A549 (cell line): ENCODE results near the gene TXNL4B.

Source experiments
- CEBPB ChIP-seq, 2 experiments: fragments of >200 bp in 1 of 2; sonication (Bioruptor Twin) in 1 of 2; formaldehyde crosslinking in 1 of 2; IDR thresholded peaks; 2 replicates each; pipeline ENCODE4 v1.6.1; 2012 to 2016
- CHD4 ChIP-seq: fragments of 200-600 bp; sonication (generic); IDR thresholded peaks from 2 replicates; pipeline ENCODE4 v1.6.1; 2016; ENCODE audit warnings: antibody characterized with exemption, mild to moderate bottlenecking, borderline replicate concordance
- POLR2A ChIP-seq: IDR thresholded peaks from 2 replicates; pipeline ENCODE4 v1.6.1; 2012; ENCODE audit warnings: mild to moderate bottlenecking, low read length
- RAD21 ChIP-seq, 2 experiments: fragments of >200 bp in 1 of 2; sonication (Bioruptor Twin) in 1 of 2; formaldehyde crosslinking in 1 of 2; IDR thresholded peaks in 1 of 2; conservative IDR thresholded peaks in 1 of 2; 2 replicates in 1 of 2; 3 replicates in 1 of 2; pipeline ENCODE4 v1.6.1; 2012 to 2018; ENCODE audit warnings: inconsistent platforms in 1 of 2
- RNF2 ChIP-seq: fragments of 200-600 bp; sonication (generic); IDR thresholded peaks from 2 replicates; pipeline ENCODE4 v1.6.1; 2016; ENCODE audit warnings: low read depth, mild to moderate bottlenecking, antibody characterized with exemption, moderate library complexity, borderline replicate concordance
- ZFP36 ChIP-seq: fragments of 450-650 bp; IDR thresholded peaks from 2 replicates; pipeline ENCODE4 v1.6.1; 2014; ENCODE audit warnings: borderline replicate concordance; ENCODE audit not compliant: partially characterized antibody
- TF ChIP-seq, protein P1 (sequence below): IDR thresholded peaks from 2 replicates; pipeline ENCODE4 v1.6.1; 2012
- TF ChIP-seq, protein P2 (sequence below): fragments of >200 bp; sonication (Bioruptor Twin); formaldehyde crosslinking; IDR thresholded peaks from 3 replicates; pipeline ENCODE4 v1.5.1; 2016

- TF ChIP-seq RAD21 (conservative IDR thresholded peaks at IDR 0.05 in 1 of 2, IDR thresholded peaks at IDR 0.05 in 1 of 2), result no peak
- TF ChIP-seq CHD4, result no peak
- no peak for TF ChIP-seq POLR2A
- no peak for TF ChIP-seq ZFP36
- TF ChIP-seq RNF2, result no peak
- TF ChIP-seq, protein P1, sequence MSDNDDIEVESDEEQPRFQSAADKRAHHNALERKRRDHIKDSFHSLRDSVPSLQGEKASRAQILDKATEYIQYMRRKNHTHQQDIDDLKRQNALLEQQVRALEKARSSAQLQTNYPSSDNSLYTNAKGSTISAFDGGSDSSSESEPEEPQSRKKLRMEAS, result no peak
- TF ChIP-seq, protein P2, sequence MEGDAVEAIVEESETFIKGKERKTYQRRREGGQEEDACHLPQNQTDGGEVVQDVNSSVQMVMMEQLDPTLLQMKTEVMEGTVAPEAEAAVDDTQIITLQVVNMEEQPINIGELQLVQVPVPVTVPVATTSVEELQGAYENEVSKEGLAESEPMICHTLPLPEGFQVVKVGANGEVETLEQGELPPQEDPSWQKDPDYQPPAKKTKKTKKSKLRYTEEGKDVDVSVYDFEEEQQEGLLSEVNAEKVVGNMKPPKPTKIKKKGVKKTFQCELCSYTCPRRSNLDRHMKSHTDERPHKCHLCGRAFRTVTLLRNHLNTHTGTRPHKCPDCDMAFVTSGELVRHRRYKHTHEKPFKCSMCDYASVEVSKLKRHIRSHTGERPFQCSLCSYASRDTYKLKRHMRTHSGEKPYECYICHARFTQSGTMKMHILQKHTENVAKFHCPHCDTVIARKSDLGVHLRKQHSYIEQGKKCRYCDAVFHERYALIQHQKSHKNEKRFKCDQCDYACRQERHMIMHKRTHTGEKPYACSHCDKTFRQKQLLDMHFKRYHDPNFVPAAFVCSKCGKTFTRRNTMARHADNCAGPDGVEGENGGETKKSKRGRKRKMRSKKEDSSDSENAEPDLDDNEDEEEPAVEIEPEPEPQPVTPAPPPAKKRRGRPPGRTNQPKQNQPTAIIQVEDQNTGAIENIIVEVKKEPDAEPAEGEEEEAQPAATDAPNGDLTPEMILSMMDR, result no peak
- no peak for TF ChIP-seq CEBPB (IDR thresholded peaks at IDR 0.05)
Observed at GRCh38 chr16:72072514-72073342, 20.7 kb downstream of the TXNL4B start.
